H9 (cell line): ENCODE data around the gene RYR3. TPM values are rescaled to one million over a fixed set of nuclear protein-coding genes. Genes with fewer than 3 reads are reported as not detected.

Experiments used
- DNase-seq: peaks from one replicate; pipeline ENCODE4 v3.0.0-alpha.2; 2017
- H2AFZ ChIP-seq: one replicate; pipeline ENCODE4 v1.6.1; 2013; ENCODE audit warnings: mild to moderate bottlenecking, low read length, control low read depth, moderate library complexity
- H2AK5ac ChIP-seq: 2 replicates; pipeline ENCODE4 v1.6.1; 2013; ENCODE audit warnings: low read length, control low read depth, mixed read lengths; ENCODE audit not compliant: insufficient read length
- H2BK120ac ChIP-seq: one replicate; pipeline ENCODE4 v1.6.1; 2013; ENCODE audit warnings: low read depth, mild to moderate bottlenecking, low read length, control low read depth, inconsistent platforms; ENCODE audit not compliant: poor library complexity, severe bottlenecking
- H2BK12ac ChIP-seq: 2 replicates; pipeline ENCODE4 v1.6.1; 2013; ENCODE audit warnings: low read length, control low read depth, mixed read lengths, low read depth; ENCODE audit not compliant: insufficient read length
- H2BK15ac ChIP-seq: 2 replicates; pipeline ENCODE4 v1.6.1; 2013; ENCODE audit warnings: low read depth, low read length, control low read depth
- H2BK20ac ChIP-seq: one replicate; pipeline ENCODE4 v1.6.1; 2013; ENCODE audit warnings: low read depth, mild to moderate bottlenecking, low read length, control low read depth, inconsistent platforms; ENCODE audit not compliant: poor library complexity, severe bottlenecking
- H2BK5ac ChIP-seq: 2 replicates; pipeline ENCODE4 v1.6.1; 2013; ENCODE audit warnings: low read length, control low read depth, mixed read lengths; ENCODE audit not compliant: insufficient read length
- H3K14ac ChIP-seq: 2 replicates; pipeline ENCODE4 v1.6.1; 2013; ENCODE audit warnings: low read length, control low read depth; ENCODE audit not compliant: insufficient read depth
- H3K18ac ChIP-seq: 2 replicates; pipeline ENCODE4 v1.6.1; 2013; ENCODE audit warnings: low read depth, mild to moderate bottlenecking, mixed read lengths, low read length, control low read depth; ENCODE audit not compliant: insufficient read length
- H3K23ac ChIP-seq: 2 replicates; pipeline ENCODE4 v1.6.1; 2013; ENCODE audit warnings: low read length, control low read depth, mixed read lengths, low read depth; ENCODE audit not compliant: insufficient read length
- H3K23me2 ChIP-seq: 2 replicates; pipeline ENCODE4 v1.6.1; 2013; ENCODE audit warnings: low read depth, mild to moderate bottlenecking, mixed read lengths, low read length, control low read depth; ENCODE audit not compliant: insufficient read length, poor library complexity, severe bottlenecking
- H3K27ac ChIP-seq: 2 replicates; pipeline ENCODE4 v1.5.1; 2013; ENCODE audit warnings: low read length, control low read depth, mixed read lengths, low read depth; ENCODE audit not compliant: insufficient read length
- H3K27me3 ChIP-seq: 2 replicates; pipeline ENCODE4 v1.6.1; 2013; ENCODE audit warnings: low read length, control low read depth, inconsistent platforms; ENCODE audit not compliant: insufficient read depth
- H3K4ac ChIP-seq: 2 replicates; pipeline ENCODE4 v1.6.1; 2013; ENCODE audit warnings: low read depth, mild to moderate bottlenecking, control low read depth, inconsistent platforms, low read length, moderate library complexity
- H3K4me1 ChIP-seq: 2 replicates; pipeline ENCODE4 v1.6.1; 2013; ENCODE audit warnings: low read length, control low read depth, inconsistent platforms; ENCODE audit not compliant: insufficient read depth
- H3K4me2 ChIP-seq: 2 replicates; pipeline ENCODE4 v1.6.1; 2013; ENCODE audit warnings: low read length, control low read depth, mixed read lengths; ENCODE audit not compliant: insufficient read length, insufficient read depth
- H3K56ac ChIP-seq: 2 replicates; pipeline ENCODE4 v1.6.1; 2013; ENCODE audit warnings: low read depth, mild to moderate bottlenecking, mixed read lengths, low read length, control low read depth; ENCODE audit not compliant: insufficient read length
- H3K79me1 ChIP-seq: 2 replicates; pipeline ENCODE4 v1.6.1; 2013; ENCODE audit warnings: low read depth, mild to moderate bottlenecking, moderate library complexity, low read length, control low read depth, inconsistent platforms; ENCODE audit not compliant: insufficient read depth, poor library complexity, severe bottlenecking
- H3K79me2 ChIP-seq: 2 replicates; pipeline ENCODE4 v1.6.1; 2013; ENCODE audit warnings: low read length, control low read depth, inconsistent platforms; ENCODE audit not compliant: insufficient read depth
- H3K9ac ChIP-seq: 2 replicates; pipeline ENCODE4 v1.6.1; 2013; ENCODE audit warnings: low read length, control low read depth, mixed read lengths; ENCODE audit not compliant: insufficient read length; ENCODE audit errors: extremely low read depth
- H3K9me3 ChIP-seq: one replicate; pipeline ENCODE4 v1.6.1; 2013; ENCODE audit warnings: low read depth, low read length, inconsistent platforms; ENCODE audit not compliant: control insufficient read depth
- H3T11ph ChIP-seq: one replicate; pipeline ENCODE4 v1.6.1; 2013; ENCODE audit warnings: mild to moderate bottlenecking, low read length, control low read depth, inconsistent platforms
- H4K20me1 ChIP-seq: one replicate; pipeline ENCODE4 v1.6.1; 2013; ENCODE audit not compliant: control insufficient read depth, insufficient read length, insufficient read depth
- H4K5ac ChIP-seq: 2 replicates; pipeline ENCODE4 v1.6.1; 2013; ENCODE audit warnings: low read depth, mild to moderate bottlenecking, mixed read lengths, low read length, control low read depth; ENCODE audit not compliant: insufficient read length
- H4K8ac ChIP-seq: replicated peaks from 2 replicates; pipeline ENCODE4 v1.6.1; 2013; ENCODE audit warnings: low read length, control low read depth, mixed read lengths, low read depth; ENCODE audit not compliant: insufficient read length
- H4K91ac ChIP-seq: 2 replicates; pipeline ENCODE4 v1.6.1; 2013; ENCODE audit warnings: low read depth, mild to moderate bottlenecking, moderate library complexity, mixed read lengths, low read length, control low read depth; ENCODE audit not compliant: insufficient read length
- H3K27ac Mint-ChIP-seq, 3 experiments: 2 replicates in 2 of 3; 3 replicates in 1 of 3; pipeline ENCODE4 v1.8.0; 2020 to 2021; ENCODE audit warnings: mixed read lengths in 3 of 3, mild to moderate bottlenecking in 1 of 3, moderate library complexity in 1 of 3
- H3K27me3 Mint-ChIP-seq: 2 replicates; pipeline ENCODE4 v1.8.0; 2021; ENCODE audit warnings: low read depth, mild to moderate bottlenecking, moderate library complexity, mixed read lengths
- H3K36me3 Mint-ChIP-seq, 3 experiments: 2 replicates in 2 of 3; 3 replicates in 1 of 3; pipeline ENCODE4 v1.8.0; 2020 to 2021; ENCODE audit warnings: low read depth in 3 of 3, mixed read lengths in 3 of 3; ENCODE audit not compliant: insufficient read depth in 1 of 3
- H3K4me1 Mint-ChIP-seq, 2 experiments: 2 replicates each; pipeline ENCODE4 v1.8.0; 2020; ENCODE audit warnings: mixed read lengths in 2 of 2
- H3K4me3 Mint-ChIP-seq, 2 experiments: 2 replicates in 1 of 2; 3 replicates in 1 of 2; pipeline ENCODE4 v1.8.0; 2020 to 2021; ENCODE audit warnings: mild to moderate bottlenecking in 2 of 2, mixed read lengths in 2 of 2, moderate library complexity in 1 of 2
- H3K9me3 Mint-ChIP-seq, 2 experiments: 2 replicates in 1 of 2; 3 replicates in 1 of 2; pipeline ENCODE4 v1.8.0; 2020; ENCODE audit warnings: mild to moderate bottlenecking in 2 of 2, mixed read lengths in 2 of 2, moderate library complexity in 1 of 2
- WGBS: extraction: QIAGEN DNeasy Blood & Tissue Kit; methylation state at CpG from one replicate; pipeline ENCODE4 v1.1.7; 2013; ENCODE audit warnings: missing lambda C conversion rate, low lambda C conversion rate, mixed read lengths; ENCODE audit not compliant: insufficient read length; ENCODE audit errors: extremely low coverage; 5-methylcytosine and 5-hydroxymethylcytosine counted together
- total RNA-seq: library from RNA; stranded (reverse); gene quantifications from 2 replicates; pipeline ENCODE4 v1.2.1, GENCODE V29; 2021
- TF ChIP-seq, protein P1 (sequence below): fragments of 200-600 bp; sonication (generic); conservative IDR thresholded peaks from 3 replicates; pipeline ENCODE4 v1.8.0; 2021; ENCODE audit warnings: antibody characterized with exemption, mild to moderate bottlenecking

The RYR3 gene
- total RNA-seq, 1 experiment from 2014 or later = 0.85 TPM

DNA sequence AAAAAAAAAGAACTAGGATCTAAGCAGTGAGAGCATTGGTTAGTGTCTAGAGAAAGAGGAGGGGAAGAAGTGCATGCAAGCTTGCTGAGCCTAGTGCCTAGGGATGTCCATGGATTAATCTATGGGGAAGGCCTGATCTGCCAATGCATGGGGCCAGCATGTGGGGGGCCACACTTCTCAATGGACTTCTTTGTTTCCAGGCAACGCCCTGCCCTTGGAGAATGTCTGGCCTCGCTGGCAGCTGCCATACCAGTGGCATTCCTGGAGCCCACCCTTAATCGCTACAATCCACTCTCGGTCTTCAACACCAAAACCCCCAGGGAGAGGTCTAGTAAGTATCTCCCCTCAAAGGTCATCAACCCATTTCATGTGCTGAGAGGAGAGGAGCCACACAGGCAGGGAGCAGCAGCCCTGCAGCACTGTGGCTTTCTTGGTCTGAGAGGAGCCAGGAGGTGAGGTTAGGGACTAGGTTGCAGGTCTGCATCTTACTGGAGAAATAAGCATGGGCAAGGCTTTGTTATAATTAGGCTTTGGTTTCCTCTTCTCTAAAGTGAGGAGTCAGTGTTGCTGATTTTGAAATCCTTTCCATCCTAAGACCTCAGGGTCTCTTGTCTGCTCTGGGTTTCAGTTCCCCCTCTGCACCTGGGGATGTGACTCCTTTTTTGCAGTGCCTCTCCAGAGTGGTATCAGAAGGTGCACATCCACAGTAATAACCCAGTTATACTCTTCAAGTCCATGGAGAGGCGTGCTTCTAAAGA, 469.4 kb downstream of the RYR3 start:
- H3K9me3 Mint-ChIP-seq = no peaks in the 10 kb centered on the region

More for the DNA sequence above, 469.4 kb downstream of the RYR3 start:
- Histone ChIP-seq H2BK15ac (no peak overlapping the region), H3K9me3 (no peaks in the 10 kb centered on the region), H3T11ph (no peak overlapping the region), H3K23ac (no peak overlapping the region), H4K5ac (no peak overlapping the region), H3K18ac (no peak overlapping the region), H2BK20ac (no peak overlapping the region), H3K79me1 (no peaks in the 10 kb centered on the region), H3K9ac (no peak overlapping the region), H3K56ac (no peak overlapping the region), H2BK120ac (no peak overlapping the region), H2AFZ (no peak overlapping the region), H4K91ac (no peak overlapping the region), H2BK5ac (no peak overlapping the region), H3K4me1 (no peaks in the 10 kb centered on the region), H3K4me2 (no peak overlapping the region), H3K27me3 (no peaks in the 10 kb centered on the region), H3K14ac (no peak overlapping the region), H4K8ac (no peak overlapping the region), H3K23me2 (no peaks in the 10 kb centered on the region), H2BK12ac (no peak overlapping the region), H2AK5ac (no peak overlapping the region), H3K27ac (no peak overlapping the region), H3K79me2 (no peaks in the 10 kb centered on the region), H4K20me1 (no peaks in the 10 kb centered on the region), H3K4ac (no peak overlapping the region)
- 0 out of 2 replicates have a peak, but pooled peaks cover 1% of the 10 kb centered on the region for H3K27me3 Mint-ChIP-seq
- H3K27ac Mint-ChIP-seq = no peak overlapping the region; a peak in 1 of 7 replicates
- DNase-seq = no peak
- no CpG with 5 or more reads among the region's 5 CpGs for WGBS
- H3K4me1 Mint-ChIP-seq = peaks cover 0 to 10% of the 10 kb centered on the region in 2 experiments; a peak in 2 of 4 replicates
- no peak overlapping the region for H3K4me3 Mint-ChIP-seq
- H3K36me3 Mint-ChIP-seq = no peaks in the 10 kb centered on the region
- TF ChIP-seq, protein P1, sequence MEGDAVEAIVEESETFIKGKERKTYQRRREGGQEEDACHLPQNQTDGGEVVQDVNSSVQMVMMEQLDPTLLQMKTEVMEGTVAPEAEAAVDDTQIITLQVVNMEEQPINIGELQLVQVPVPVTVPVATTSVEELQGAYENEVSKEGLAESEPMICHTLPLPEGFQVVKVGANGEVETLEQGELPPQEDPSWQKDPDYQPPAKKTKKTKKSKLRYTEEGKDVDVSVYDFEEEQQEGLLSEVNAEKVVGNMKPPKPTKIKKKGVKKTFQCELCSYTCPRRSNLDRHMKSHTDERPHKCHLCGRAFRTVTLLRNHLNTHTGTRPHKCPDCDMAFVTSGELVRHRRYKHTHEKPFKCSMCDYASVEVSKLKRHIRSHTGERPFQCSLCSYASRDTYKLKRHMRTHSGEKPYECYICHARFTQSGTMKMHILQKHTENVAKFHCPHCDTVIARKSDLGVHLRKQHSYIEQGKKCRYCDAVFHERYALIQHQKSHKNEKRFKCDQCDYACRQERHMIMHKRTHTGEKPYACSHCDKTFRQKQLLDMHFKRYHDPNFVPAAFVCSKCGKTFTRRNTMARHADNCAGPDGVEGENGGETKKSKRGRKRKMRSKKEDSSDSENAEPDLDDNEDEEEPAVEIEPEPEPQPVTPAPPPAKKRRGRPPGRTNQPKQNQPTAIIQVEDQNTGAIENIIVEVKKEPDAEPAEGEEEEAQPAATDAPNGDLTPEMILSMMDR = no peak
